ENCODE results near the gene XPR1.

The XPR1 gene

DNA sequence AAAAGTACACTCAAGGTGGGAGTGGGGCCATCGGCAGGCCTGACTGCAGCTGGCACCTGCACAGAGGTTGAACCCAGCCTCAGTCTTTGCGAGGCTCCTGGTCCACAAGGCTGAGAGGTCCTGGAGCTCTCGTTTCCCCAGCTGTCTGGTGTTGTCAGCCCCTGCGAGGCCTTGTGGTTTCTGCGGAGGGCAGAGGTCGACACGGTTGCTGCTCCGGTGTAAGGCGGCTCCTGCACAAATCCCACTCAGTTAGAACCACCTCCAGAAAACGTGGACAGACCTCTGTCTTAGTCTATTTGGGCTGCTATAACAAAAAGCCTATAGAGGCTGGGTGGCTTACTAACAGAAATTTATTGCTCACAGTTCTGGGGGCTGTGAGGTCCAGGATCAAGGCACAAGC is 286.7 kb downstream of the XPR1 start:
- no peak overlapping the region for H3K4me3 ChIP-seq (replicated peaks in 1 of 2; ENCODE audit: low read depth in 2 of 2, low read length in 2 of 2)
- no peak for DNase-seq (ENCODE audit: low read depth in 2 of 2)
- TF ChIP-seq, protein P1, sequence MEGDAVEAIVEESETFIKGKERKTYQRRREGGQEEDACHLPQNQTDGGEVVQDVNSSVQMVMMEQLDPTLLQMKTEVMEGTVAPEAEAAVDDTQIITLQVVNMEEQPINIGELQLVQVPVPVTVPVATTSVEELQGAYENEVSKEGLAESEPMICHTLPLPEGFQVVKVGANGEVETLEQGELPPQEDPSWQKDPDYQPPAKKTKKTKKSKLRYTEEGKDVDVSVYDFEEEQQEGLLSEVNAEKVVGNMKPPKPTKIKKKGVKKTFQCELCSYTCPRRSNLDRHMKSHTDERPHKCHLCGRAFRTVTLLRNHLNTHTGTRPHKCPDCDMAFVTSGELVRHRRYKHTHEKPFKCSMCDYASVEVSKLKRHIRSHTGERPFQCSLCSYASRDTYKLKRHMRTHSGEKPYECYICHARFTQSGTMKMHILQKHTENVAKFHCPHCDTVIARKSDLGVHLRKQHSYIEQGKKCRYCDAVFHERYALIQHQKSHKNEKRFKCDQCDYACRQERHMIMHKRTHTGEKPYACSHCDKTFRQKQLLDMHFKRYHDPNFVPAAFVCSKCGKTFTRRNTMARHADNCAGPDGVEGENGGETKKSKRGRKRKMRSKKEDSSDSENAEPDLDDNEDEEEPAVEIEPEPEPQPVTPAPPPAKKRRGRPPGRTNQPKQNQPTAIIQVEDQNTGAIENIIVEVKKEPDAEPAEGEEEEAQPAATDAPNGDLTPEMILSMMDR (IDR thresholded peaks at IDR 0.05; ENCODE audit: low read depth, low read length) = no peak

DNA sequence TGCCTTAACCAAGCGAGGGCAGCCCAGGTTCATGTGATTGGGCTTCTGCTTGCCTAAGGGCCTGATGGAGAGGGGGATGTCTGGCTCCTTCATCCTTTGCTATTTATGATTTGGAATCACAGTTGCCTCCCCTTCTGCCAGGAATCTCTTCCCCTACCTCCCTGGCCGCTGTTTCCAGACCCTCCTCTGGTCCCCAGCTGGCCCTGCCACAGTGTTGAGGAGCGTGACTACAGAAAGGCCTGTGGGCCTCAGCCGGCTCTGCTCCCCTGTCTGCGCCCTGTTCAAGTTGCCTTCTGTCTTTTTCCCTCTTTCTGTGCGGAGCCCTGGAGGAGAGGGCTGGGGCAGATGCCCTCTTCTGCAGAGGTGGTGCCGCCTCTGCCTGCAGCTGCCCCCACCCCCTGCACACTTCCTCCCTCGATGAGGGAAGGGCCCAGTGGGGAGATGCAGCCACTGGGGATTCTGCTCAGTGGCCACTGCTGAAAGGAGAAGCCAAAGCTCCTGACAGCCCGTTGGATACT is 287.4 kb downstream of the XPR1 start:
- no peak overlapping the region for H3K4me3 ChIP-seq (replicated peaks in 1 of 2; ENCODE audit: low read depth in 2 of 2, low read length in 2 of 2)
- TF ChIP-seq, protein P1 (IDR thresholded peaks at IDR 0.05; ENCODE audit: low read depth, low read length) = no peak
- DNase-seq (ENCODE audit: low read depth in 2 of 2) = no peak

DNA sequence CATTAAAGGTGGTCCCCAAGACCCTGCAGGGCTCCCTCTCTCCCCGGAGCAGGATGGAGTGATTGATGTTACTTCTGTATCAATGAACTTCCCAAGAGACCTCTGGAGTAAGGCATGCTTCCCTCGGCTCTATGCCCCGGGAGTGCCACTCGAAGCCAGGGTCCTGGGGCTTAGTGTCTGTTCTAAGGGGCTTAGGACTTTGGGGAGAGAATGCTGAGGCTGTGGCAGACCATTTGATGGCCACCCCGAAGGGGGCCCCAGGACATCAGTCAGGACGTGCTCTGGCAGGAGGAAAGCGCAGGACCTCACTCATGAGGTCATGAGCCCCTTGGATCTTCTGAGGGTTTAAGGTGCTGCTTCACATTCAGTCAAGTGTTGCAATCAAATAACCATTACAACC is 288.4 kb downstream of the XPR1 start:
- TF ChIP-seq, protein P1 (IDR thresholded peaks at IDR 0.05; ENCODE audit: low read depth, low read length) = no peak
- no peak for DNase-seq (ENCODE audit: low read depth in 2 of 2)
- no peak overlapping the region for H3K4me3 ChIP-seq (replicated peaks in 1 of 2; ENCODE audit: low read depth in 2 of 2, low read length in 2 of 2)

DNA sequence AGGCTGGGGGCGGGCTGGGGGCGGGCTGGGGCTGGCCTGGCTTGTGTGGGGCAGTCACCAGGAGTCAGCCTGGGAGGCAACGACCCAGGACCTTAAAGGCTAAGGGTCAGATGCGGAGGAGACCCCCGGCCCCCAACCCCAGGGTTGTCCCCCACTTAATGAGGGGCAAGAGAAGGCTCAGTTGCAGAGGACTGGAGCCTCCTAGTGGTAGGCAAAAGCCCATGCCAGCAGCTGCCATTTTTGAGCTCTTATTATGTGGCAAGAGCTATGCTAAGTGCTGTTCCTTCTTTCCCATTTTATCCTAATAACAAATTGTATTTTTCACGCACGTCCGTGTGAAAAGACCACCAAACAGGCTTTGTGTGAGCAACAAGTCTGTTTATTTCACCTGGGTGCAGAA is 288.9 kb downstream of the XPR1 start:
- no peak overlapping the region for H3K4me3 ChIP-seq (replicated peaks in 1 of 2; ENCODE audit: low read depth in 2 of 2, low read length in 2 of 2)
- TF ChIP-seq, protein P1 (IDR thresholded peaks at IDR 0.05; ENCODE audit: low read depth, low read length) = peak; percentile 45
- DNase-seq (ENCODE audit: low read depth in 2 of 2) = peak in 1 of 2 donors; percentile 27

DNA sequence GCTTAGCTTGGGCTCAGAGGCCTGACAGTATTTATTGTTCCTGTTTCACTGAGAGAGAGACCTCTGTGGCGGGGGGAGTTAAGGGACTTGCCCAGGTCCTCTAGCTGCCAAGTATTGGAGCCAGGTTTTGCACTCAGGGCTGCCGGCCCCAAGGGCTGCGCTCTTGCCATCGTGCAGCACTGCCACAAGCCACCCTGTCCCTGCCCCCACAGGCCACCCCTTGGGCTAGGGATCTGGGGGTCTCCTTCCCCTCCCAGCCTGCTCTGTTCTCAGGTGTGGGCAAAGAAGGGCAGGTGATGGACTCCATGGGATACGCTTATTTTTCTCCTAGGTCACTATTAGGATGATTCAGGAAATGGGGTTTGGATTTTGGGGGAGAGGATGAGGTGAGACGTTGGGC is 289.6 kb downstream of the XPR1 start:
- no peak overlapping the region for H3K4me3 ChIP-seq (replicated peaks in 1 of 2; ENCODE audit: low read depth in 2 of 2, low read length in 2 of 2)
- TF ChIP-seq, protein P1 (IDR thresholded peaks at IDR 0.05; ENCODE audit: low read depth, low read length) = no peak
- no peak for DNase-seq (ENCODE audit: low read depth in 2 of 2)

DNA sequence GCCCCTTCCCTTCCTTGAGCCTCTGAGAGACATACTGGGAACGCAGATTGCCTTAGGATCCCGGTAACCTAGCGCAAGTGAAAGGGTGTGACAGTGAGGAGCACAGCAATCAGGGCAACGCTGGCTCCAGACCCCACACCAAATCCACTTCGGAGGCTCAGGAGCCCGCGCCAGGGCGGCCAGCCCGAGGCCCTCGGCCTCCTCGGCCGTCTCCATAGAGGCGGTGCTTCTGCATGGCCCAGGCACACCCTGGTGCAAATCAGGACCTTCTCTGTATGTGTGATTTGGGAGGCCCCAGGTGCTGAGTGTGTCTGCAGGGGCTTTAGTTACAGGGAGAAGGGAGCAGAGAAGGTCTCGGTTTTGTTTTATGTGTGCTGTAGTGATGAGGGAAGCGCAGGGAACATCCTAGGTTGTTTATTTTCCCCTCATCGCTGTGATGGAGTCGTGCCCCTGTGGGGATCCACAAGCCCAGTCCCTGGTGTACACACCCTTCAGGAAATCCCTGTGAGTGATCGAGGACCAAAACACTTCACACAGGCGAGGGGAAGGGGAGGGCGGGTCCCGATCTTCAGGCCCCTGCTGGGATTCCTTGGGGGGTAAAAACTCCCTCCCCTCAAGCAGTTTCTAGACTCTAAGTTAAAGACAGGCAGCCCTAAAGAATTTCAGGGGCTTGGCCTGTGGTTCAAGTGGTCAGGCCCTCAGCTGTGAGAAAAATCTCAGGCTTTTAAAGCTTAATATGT is 290.2 kb downstream of the XPR1 start:
- TF ChIP-seq, protein P1 (IDR thresholded peaks at IDR 0.05; ENCODE audit: low read depth, low read length) = no peak
- no peak for DNase-seq (ENCODE audit: low read depth in 2 of 2)
- H3K4me3 ChIP-seq (replicated peaks in 1 of 2; ENCODE audit: low read depth in 2 of 2, low read length in 2 of 2) = no peak overlapping the region

Measured in cardiac fibroblast (primary cell).